Body of pancreas (tissue), 4 donors: ENCODE measurements around the gene ASAP2.

Experiments used
- POLR2A ChIP-seq, 3 donors: fragments of 450-650 bp; IDR thresholded peaks; one replicate each; pipeline ENCODE4 v1.6.1; 2016; ENCODE audit warnings: antibody characterized with exemption in 3 of 3, mild to moderate bottlenecking in 2 of 3
- TF ChIP-seq, protein P1 (sequence below), 7 experiments: fragments of 450-650 bp in 4 of 7; fragments of 200-600 bp in 3 of 7; sonication (generic) in 3 of 7; IDR thresholded peaks; one replicate each; pipeline ENCODE4 v1.5.1; 2016 to 2019; ENCODE audit warnings: antibody characterized with exemption in 7 of 7

DNA sequence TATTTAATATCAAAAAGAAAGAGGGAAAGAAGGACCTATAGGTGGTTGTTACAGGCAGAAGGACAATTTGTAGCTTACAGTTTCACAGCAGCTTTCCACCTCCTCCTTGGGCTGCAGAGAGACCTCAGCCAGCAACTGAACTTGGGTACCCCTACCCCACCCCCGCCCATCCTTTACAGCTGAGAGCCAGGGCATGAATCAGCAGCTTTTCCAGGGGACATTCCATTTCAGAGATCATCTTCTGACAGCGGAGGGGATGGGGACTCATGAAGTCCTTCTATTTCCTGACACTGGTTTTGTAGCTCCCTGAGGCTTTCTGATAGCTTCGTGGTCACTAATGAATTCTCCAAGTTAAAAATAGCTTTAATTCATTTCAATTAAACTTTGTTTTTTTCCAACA lies 120.4 kb downstream of the ASAP2 start:
- TF ChIP-seq, protein P1, sequence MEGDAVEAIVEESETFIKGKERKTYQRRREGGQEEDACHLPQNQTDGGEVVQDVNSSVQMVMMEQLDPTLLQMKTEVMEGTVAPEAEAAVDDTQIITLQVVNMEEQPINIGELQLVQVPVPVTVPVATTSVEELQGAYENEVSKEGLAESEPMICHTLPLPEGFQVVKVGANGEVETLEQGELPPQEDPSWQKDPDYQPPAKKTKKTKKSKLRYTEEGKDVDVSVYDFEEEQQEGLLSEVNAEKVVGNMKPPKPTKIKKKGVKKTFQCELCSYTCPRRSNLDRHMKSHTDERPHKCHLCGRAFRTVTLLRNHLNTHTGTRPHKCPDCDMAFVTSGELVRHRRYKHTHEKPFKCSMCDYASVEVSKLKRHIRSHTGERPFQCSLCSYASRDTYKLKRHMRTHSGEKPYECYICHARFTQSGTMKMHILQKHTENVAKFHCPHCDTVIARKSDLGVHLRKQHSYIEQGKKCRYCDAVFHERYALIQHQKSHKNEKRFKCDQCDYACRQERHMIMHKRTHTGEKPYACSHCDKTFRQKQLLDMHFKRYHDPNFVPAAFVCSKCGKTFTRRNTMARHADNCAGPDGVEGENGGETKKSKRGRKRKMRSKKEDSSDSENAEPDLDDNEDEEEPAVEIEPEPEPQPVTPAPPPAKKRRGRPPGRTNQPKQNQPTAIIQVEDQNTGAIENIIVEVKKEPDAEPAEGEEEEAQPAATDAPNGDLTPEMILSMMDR (IDR thresholded peaks at IDR 0.05) = no peak
- no peak for TF ChIP-seq POLR2A (IDR thresholded peaks at IDR 0.05)
